Measurements from ENCODE around the gene MYCN.

MYCN gene

GRCh38 chr2:15930589-15931318 lies 9.6 kb upstream of the MYCN start:
- DNase-seq (ENCODE audit: low read depth in 2 of 3, low spot score in 2 of 3) = no peak

GRCh38 chr2:15931319-15931890 lies 8.9 kb upstream of the MYCN start:
- DNase-seq (ENCODE audit: low read depth in 2 of 3, low spot score in 2 of 3) = no peak

GRCh38 chr2:15931950-15932349 lies 8.4 kb upstream of the MYCN start:
- no peak for DNase-seq (ENCODE audit: low read depth in 2 of 3, low spot score in 2 of 3)

- no peak for DNase-seq (ENCODE audit: low read depth in 2 of 3, low spot score in 2 of 3)
These were observed 7.8 kb upstream of the MYCN start for GRCh38 chr2:15932394-15933183.

GRCh38 chr2:15933184-15933845 lies 7.0 kb upstream of the MYCN start:
- no peak for DNase-seq (ENCODE audit: low read depth in 2 of 3, low spot score in 2 of 3)

GRCh38 chr2:15934291-15934945 lies 5.9 kb upstream of the MYCN start:
- no peak for DNase-seq (ENCODE audit: low read depth in 2 of 3, low spot score in 2 of 3)

GRCh38 chr2:15935189-15935588 lies 5.2 kb upstream of the MYCN start:
- no peak for DNase-seq (ENCODE audit: low read depth in 2 of 3, low spot score in 2 of 3)

- no peak for DNase-seq (ENCODE audit: low read depth in 2 of 3, low spot score in 2 of 3)
These were observed 4.7 kb upstream of the MYCN start for GRCh38 chr2:15935675-15936074.

- DNase-seq (ENCODE audit: low read depth in 2 of 3, low spot score in 2 of 3) = no peak
These were observed 3.9 kb upstream of the MYCN start for GRCh38 chr2:15936277-15937104.

- DNase-seq (ENCODE audit: low read depth in 2 of 3, low spot score in 2 of 3) = no peak
These were observed 3.1 kb upstream of the MYCN start for GRCh38 chr2:15937105-15937881.

GRCh38 chr2:15937882-15938802 lies 2.2 kb upstream of the MYCN start:
- no peak for DNase-seq (ENCODE audit: low read depth in 2 of 3, low spot score in 2 of 3)

GRCh38 chr2:15938803-15939555 lies 1.4 kb upstream of the MYCN start:
- no peak for DNase-seq (ENCODE audit: low read depth in 2 of 3, low spot score in 2 of 3)

- no peak for DNase-seq (ENCODE audit: low read depth in 2 of 3, low spot score in 2 of 3)
These were observed 845 bp upstream of the MYCN start for GRCh38 chr2:15939556-15939853.

GRCh38 chr2:15940661-15941480 lies 521 bp downstream of the MYCN start:
- DNase-seq (ENCODE audit: low read depth in 2 of 3, low spot score in 2 of 3) = no peak

GRCh38 chr2:15941481-15941850 lies 1.1 kb downstream of the MYCN start:
- no peak for DNase-seq (ENCODE audit: low read depth in 2 of 3, low spot score in 2 of 3)

GRCh38 chr2:15941871-15942710 lies 1.7 kb downstream of the MYCN start:
- DNase-seq (ENCODE audit: low read depth in 2 of 3, low spot score in 2 of 3) = no peak

Data from activated CD8-positive, alpha-beta memory T cell treated with anti-CD3 and anti-CD28 coated beads for 48 hours (primary cell).